Sigmoid colon (tissue), 4 donors: ENCODE measurements around the gene CDC6.

Experiments
- CTCF ChIP-seq, 4 experiments: fragments of 450-650 bp in 3 of 4; fragments of 200-600 bp in 1 of 4; IDR thresholded peaks; one replicate each; pipeline ENCODE4 v1.5.1; 2016 to 2019; ENCODE audit warnings: antibody characterized with exemption in 4 of 4, mild to moderate bottlenecking in 3 of 4, moderate library complexity in 2 of 4
- POLR2A ChIP-seq, 2 donors: fragments of 450-650 bp; IDR thresholded peaks; one replicate each; pipeline ENCODE4 v1.6.1; 2016; ENCODE audit warnings: antibody characterized with exemption in 2 of 2, mild to moderate bottlenecking in 2 of 2, moderate library complexity in 2 of 2
- POLR2AphosphoS5 ChIP-seq, 4 donors: sonication (generic); formaldehyde crosslinking; IDR thresholded peaks; one replicate each; pipeline ENCODE4 v1.6.1; 2017; ENCODE audit warnings: antibody characterized with exemption in 4 of 4

DNA sequence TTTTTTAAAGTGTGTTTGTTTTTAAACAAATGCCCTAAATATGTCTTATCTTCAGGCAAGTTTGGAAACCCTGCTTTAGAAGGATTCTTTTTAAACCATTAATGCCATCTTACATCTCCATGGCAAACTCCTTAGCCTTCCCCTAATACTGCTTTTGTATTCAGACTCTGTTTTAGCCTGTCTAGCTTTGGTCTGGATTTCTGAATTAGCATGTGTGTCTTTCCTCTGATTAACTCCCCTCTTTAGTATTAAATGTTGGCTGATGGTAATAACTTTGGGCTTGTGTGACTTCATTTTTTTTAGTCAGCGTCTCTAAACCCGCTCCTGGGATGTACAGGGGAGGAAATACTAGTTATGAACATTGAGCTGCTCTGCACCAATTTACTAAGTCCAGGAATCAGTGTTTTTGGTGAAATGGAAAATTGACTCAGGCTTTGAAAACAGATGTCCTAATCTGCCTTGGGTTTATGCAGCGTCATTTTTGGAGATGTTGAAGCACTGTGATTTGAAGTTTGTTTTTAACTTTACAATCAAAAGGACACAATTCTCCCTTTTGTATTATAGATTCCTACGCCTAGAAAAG is 46.3 kb upstream of the CDC6 start:
- TF ChIP-seq CTCF (IDR thresholded peaks at IDR 0.05) (no peak), POLR2AphosphoS5 (IDR thresholded peaks at IDR 0.05) (no peak), POLR2A (IDR thresholded peaks at IDR 0.05) (no peak)
